ENCODE data around the gene DMRTC2. TPM values are rescaled to one million over a fixed set of nuclear protein-coding genes. Genes with fewer than 3 reads are reported as not detected.
A peak's percentile ranks its signal among the peaks of the same experiment; 100 is the strongest.

The DMRTC2 gene
- total RNA-seq, 2 donors from 2014 or later: 9.6 TPM; not detected in 1

- no peak for DNase-seq (ENCODE audit: low spot score)
- no peak overlapping the region for H3K27ac ChIP-seq
- no peaks in the 10 kb centered on the region for H3K27me3 ChIP-seq (replicated peaks; ENCODE audit: insufficient read depth)
- H3K36me3 ChIP-seq: no peaks in the 10 kb centered on the region
- H3K9me3 ChIP-seq: no peaks in the 10 kb centered on the region
- intact Hi-C loops (cut with DNase I): no loop called here
- no peak overlapping the region for H3K4me3 ChIP-seq
- TF ChIP-seq POLR2AphosphoS5 (IDR thresholded peaks at IDR 0.05) (no peak), CTCF (IDR thresholded peaks at IDR 0.05) (no peak), POLR2A (IDR thresholded peaks at IDR 0.05) (no peak)
- WGBS: 58% methylated on average over 13 of the region's 13 CpGs
- H3K4me1 ChIP-seq (replicated peaks): peaks cover 4% of the 10 kb centered on the region
Measured at GRCh38 chr19:41886761-41887710, 42.2 kb downstream of the DMRTC2 start.

GRCh38 chr19:41887711-41888382 lies 43.0 kb downstream of the DMRTC2 start:
- 35% methylated on average over 17 of the region's 17 CpGs for WGBS
- Histone ChIP-seq H3K4me3 (no peak overlapping the region), H3K27ac (no peak overlapping the region)

GRCh38 chr19:41888926-41889325 lies 44.1 kb downstream of the DMRTC2 start:
- peaks cover 4% of the 10 kb centered on the region for H3K4me1 ChIP-seq (replicated peaks)
- no peaks in the 10 kb centered on the region for H3K27me3 ChIP-seq (replicated peaks; ENCODE audit: insufficient read depth)
- DNase-seq (ENCODE audit: low spot score): no peak
- no peak overlapping the region for H3K4me3 ChIP-seq
- intact Hi-C loops (cut with DNase I): no loop called here
- WGBS: 90% methylated on average over 12 of the region's 12 CpGs
- H3K36me3 ChIP-seq: no peaks in the 10 kb centered on the region
- H3K9me3 ChIP-seq: no peaks in the 10 kb centered on the region
- no peak overlapping the region for H3K27ac ChIP-seq
- TF ChIP-seq POLR2A (IDR thresholded peaks at IDR 0.05): no peak
- no peak for TF ChIP-seq POLR2AphosphoS5 (IDR thresholded peaks at IDR 0.05)
- no peak for TF ChIP-seq CTCF (IDR thresholded peaks at IDR 0.05)

More at GRCh38 chr19:41887711-41888382, 43.0 kb downstream of the DMRTC2 start:
- Histone ChIP-seq H3K36me3 (no peaks in the 10 kb centered on the region), H3K9me3 (no peaks in the 10 kb centered on the region), H3K27me3 (replicated peaks; ENCODE audit: insufficient read depth) (no peaks in the 10 kb centered on the region), H3K4me1 (replicated peaks) (peaks cover 4% of the 10 kb centered on the region)
- TF ChIP-seq CTCF (IDR thresholded peaks at IDR 0.05) (peak in 1 of 4 experiments; percentile 48), POLR2A (IDR thresholded peaks at IDR 0.05) (no peak)
- DNase-seq (ENCODE audit: low spot score): no peak
- intact Hi-C loops (cut with DNase I): no loop called here

- intact Hi-C loops (cut with DNase I): no loop called here
- Histone ChIP-seq H3K27ac (no peak overlapping the region), H3K27me3 (replicated peaks; ENCODE audit: insufficient read depth) (no peaks in the 10 kb centered on the region), H3K36me3 (no peaks in the 10 kb centered on the region), H3K4me1 (replicated peaks) (peaks cover 2% of the 10 kb centered on the region), H3K9me3 (no peaks in the 10 kb centered on the region), H3K4me3 (no peak overlapping the region)
- no peak for TF ChIP-seq POLR2A (IDR thresholded peaks at IDR 0.05)
- no peak for TF ChIP-seq CTCF (IDR thresholded peaks at IDR 0.05)
- TF ChIP-seq POLR2AphosphoS5 (IDR thresholded peaks at IDR 0.05): no peak
- WGBS: 96% methylated on average over 8 of the region's 8 CpGs
- no peak for DNase-seq (ENCODE audit: low spot score)
Measured at GRCh38 chr19:41889896-41890295, 45.1 kb downstream of the DMRTC2 start.
